NCI-H748 treated with DMSO at 0.1 percent for 48 hours (cell line): ENCODE results near the gene KIR3DL3.
"Not testable (repeated sequence)": the region's sequence is repeated elsewhere in the genome, so short reads cannot be mapped to it uniquely, and the experiment has no call there.

Experiments used
- DNase-seq: peaks from one replicate; lab custom pipeline; 2025; lab: John Stamatoyannopoulos, UW

The KIR3DL3 gene

GRCh38 chr19:54731191-54731590 lies 6.9 kb downstream of the KIR3DL3 start:
- DNase-seq, result no peak

DNA sequence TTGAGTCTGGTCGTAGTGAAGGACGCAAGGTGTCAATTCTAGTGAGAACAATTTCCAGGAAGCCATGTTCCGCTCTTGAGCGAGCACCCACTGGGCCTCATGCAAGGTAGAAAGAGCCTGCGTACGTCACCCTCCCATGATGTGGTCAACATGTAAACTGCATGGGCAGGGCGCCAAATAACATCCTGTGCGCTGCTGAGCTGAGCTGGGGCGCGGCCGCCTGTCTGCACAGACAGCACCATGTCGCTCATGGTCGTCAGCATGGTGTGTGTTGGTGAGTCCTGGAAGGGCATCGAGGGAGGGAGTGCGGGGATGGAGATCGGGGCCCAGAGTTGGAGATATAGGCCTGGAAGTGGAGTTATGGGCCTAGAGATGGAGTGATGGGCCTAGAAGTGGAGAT lies 14.1 kb downstream of the KIR3DL3 start, which contains the start of gene KIR2DL3:
Gene KIR2DL3 (plus strand): TSS at position 208 of the 400 bp plus-strand sequence. CDS start 33 bp downstream, at position 241.
- DNase-seq, result not testable (repeated sequence)

DNA sequence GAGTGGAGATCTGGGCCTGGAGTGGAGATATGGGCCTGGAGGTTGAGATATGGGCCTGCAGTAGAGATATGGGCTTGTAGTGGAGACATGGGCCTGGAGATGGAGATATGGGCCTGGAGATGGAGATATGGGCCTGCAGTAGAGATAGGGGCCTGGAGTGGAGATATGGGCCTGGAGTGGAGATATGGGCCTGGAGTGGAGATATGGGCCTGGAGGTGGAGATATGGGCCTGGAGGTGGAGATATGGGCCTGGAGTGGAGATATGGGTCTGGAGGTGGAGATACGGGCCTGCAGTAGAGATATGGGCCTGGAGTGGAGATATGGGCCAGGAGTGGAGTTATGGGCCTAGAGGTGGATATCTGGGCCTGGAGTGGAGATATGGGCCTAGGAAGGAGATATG lies 14.5 kb downstream of the KIR3DL3 start:
- no peak for DNase-seq

DNA sequence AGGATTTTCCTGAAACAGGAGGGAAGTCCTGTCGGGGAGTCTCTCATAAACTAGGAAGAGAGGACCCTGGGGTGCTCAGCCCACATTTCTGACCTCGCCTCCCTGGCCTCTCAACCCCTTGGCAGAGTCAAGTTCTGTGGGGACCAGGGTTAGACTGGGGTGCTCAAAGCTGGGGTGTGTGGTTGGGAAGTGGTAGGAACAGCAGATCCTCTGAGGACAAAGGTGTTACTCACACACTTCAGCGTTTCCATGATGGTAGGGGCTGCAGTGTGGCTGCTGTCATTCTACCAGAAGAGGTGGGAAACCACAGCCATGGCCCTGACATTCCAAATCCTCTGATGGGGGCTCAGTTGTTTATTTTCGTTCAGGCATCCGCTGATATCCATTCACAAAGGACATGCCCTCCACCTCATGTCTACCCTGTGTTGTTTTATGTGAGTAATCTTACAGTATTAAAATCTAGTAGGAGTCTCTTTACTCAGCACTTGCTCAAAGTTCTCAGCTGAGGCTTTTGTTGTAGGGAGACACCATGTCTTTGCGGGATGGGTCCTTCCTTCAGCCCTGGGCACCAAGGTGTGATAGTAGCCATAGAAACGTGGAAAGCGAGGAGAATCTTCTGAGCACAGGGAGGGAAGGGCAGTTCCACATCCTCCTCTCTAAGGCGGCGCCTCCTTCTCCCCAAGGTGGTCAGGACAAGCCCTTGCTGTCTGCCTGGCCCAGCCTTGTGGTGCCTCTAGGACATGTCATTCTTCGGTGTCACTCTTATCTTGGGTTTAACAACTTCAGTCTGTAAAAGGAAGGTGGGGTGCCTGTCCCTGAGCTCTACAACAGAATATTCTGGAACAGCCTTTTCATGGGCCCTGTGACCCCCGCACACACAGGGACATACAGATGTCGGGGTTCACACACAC lies 15.6 kb downstream of the KIR3DL3 start:
- no peak for DNase-seq

DNA sequence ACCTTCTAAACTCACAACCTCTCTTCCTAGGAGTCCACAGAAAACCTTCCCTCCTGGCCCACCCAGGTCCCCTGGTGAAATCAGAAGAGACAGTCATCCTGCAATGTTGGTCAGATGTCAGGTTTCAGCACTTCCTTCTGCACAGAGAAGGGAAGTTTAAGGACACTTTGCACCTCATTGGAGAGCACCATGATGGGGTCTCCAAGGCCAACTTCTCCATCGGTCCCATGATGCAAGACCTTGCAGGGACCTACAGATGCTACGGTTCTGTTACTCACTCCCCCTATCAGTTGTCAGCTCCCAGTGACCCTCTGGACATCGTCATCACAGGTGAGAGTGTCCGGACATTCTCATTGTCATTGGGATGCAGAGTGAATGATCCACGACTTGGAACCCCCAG lies 17.7 kb downstream of the KIR3DL3 start:
- DNase-seq, result not testable (repeated sequence)

DNA sequence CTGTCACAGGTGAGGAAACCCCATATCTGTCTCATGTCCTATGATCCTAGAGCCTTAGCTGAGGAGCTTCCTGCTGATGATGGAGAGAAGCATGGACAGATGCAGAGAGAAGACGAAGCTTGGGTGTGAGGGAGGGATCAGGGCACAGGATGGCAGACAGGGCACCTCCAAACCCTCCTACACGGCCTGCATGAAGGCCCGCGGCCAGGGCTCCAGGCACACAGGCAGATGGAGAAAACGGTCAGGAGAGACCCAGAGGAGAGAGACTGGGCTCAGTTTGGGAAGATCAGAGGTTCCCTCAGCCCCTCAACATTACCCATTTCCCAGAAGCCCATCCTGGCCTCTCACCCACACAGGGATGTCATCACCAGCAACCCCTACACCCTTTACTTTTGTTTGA lies 19.8 kb downstream of the KIR3DL3 start:
- not testable (repeated sequence) for DNase-seq

- not testable (repeated sequence) for DNase-seq
These were observed 23.5 kb downstream of the KIR3DL3 start for GRCh38 chr19:54747614-54748322.

- DNase-seq, result not testable (repeated sequence)
These were observed 26.0 kb downstream of the KIR3DL3 start for GRCh38 chr19:54750276-54750675.

- not testable (repeated sequence) for DNase-seq
These were observed 32.2 kb downstream of the KIR3DL3 start for GRCh38 chr19:54756204-54757110.

GRCh38 chr19:54758577-54758976 lies 34.3 kb downstream of the KIR3DL3 start:
- DNase-seq, result not testable (repeated sequence)

- not testable (repeated sequence) for DNase-seq
These were observed 40.0 kb downstream of the KIR3DL3 start for GRCh38 chr19:54764219-54764618.

DNA sequence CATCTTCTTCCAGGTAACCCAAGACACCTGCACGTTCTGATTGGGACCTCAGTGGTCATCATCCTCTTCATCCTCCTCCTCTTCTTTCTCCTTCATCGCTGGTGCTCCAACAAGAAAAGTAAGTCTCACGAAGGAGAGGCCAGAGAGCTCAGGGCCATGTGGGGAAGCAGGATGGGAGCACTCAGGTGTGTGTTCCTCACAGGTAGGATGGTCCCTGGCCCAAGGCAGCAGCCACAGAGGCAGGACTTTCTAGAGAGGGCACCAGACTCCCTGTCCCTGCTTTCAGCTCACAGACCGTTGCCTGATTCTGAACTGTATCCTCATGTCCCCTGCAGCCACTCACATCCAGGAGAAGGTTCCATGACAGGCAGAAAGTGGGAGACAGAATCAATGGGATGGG lies 42.2 kb downstream of the KIR3DL3 start:
- not testable (repeated sequence) for DNase-seq

- DNase-seq, result not testable (repeated sequence)
These were observed 45.4 kb downstream of the KIR3DL3 start, which contains the start of gene KIR2DL1 for GRCh38 chr19:54769646-54770045. KIR2DL1 (plus strand) TSS chr19:54769793; CDS start chr19:54769851, 58 bp downstream.

DNA sequence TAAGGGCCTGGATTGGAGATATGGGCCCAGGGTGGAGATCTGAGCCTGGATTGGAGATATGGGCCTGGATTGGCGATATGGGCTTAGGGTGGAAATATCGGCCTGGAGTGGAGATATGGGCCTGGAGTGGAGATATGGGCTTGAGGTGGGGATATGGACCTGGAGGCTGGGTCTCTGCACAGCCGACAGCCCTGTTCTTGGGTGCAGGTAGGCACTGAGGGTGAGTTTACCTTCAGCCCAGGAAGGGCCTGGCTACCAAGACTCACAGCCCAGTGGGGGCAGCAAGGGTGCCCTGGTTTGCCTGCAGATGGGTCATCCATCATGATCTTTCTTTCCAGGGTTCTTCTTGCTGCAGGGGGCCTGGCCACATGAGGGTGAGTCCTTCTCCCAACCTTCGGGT lies 46.3 kb downstream of the KIR3DL3 start:
- not testable (repeated sequence) for DNase-seq

DNA sequence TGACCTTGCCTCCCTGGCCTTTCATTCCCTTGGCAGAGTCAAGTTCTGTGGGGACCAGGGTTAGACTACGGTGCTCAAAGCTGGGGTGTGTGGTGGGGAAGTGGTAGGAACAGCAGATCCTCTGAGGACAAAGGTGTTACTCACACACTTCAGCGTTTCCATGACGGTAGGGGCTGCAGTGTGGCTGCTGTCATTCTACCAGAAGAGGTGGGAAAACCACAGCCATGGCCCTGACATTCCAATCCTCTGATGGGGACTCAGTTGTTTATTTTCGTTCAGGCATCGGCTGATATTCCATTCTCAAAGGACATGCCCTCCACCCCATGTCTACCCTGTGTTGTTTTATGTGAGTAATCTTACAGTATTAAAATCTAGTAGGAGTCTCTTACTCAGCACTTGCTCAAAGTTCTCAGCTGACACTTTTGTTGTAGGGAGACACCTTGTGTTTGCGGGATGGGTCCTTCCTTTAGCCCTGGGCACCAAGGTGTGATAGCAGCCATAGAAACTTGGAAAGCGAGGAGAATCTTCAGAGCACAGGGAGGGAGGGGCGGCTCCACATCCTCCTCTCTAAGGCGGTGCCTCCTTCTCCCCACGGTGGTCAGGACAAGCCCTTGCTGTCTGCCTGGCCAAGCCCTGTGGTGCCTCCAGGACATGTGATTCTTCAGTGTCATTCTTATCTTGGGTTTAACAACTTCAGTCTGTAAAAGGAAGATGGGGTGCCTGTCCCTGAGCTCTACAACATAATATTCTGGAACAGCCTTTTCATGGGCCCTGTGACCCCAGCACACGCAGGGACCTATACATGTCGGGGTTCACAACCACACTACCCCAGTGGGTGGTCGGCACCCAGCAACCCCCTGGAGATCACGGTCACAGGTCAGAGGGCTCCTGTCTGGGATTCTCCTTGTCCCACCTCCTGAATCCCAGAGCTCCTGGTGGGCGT lies 47.0 kb downstream of the KIR3DL3 start:
- DNase-seq, result not testable (repeated sequence)

- not testable (repeated sequence) for DNase-seq
These were observed 48.4 kb downstream of the KIR3DL3 start for GRCh38 chr19:54772666-54773065.

GRCh38 chr19:54775095-54775815 lies 51.0 kb downstream of the KIR3DL3 start:
- not testable (repeated sequence) for DNase-seq

GRCh38 chr19:54775830-54776229 lies 51.6 kb downstream of the KIR3DL3 start:
- not testable (repeated sequence) for DNase-seq

DNA sequence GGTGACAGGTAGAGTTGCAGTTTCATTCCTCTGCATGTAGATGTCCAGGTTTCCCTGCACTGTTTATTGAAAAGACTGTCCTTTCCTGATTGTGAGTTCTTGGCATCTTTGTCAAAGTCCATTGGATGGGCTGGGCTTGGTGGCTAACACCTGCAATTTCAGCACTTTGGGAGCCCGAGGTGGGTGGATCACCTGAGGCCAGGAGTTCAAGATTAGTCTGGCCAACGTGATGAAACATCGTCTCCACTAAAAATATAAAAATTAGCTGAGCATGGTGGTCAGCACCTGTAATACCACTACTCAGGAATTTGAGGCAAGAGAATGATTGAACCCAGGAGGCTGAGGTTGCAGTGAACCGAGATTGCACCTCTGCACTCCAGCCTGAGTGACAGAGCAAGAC lies 53.6 kb downstream of the KIR3DL3 start:
- DNase-seq, result not testable (repeated sequence)

DNA sequence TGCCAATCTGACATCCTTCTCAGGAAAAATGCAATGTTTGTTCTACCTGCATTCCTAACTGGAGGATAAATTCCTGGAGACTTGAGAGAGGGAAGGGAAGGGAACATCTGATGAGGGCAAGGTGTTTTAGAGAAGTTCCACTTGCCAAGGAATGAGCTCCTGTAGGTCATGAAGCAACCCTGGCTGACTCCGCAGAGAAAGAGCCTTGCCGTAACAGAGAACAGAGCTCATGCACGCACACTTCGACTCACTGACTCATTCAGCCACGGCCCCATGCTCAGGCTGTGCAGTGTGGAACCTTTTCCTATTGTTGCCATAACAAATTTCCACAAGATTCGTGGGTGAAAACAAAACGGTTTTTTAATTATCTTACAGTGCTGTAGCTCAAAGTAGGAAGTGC lies 54.7 kb downstream of the KIR3DL3 start:
- not testable (repeated sequence) for DNase-seq
